Measurements from ENCODE around the gene PAFAH2.

PAFAH2 gene

GRCh38 chr1:25997828-25998761 is at the start of gene PAFAH2:
Gene PAFAH2, minus strand, starts transcription at chr1:25998063. Its CDS starts 7,247 bp downstream, at chr1:25990816.
- ATAC-seq (peak; percentile 99), DNase-seq (ENCODE audit: low spot score in 2 of 2) (peak; percentile 95 to 98)
- Mint-ChIP-seq H3K36me3 (peaks cover 6% of the 10 kb centered on the region), H3K27ac (peak within 1 kb of the TSS; percentile 94), H3K9me3 (no peaks in the 10 kb centered on the region), H3K4me1 (peaks cover 31% of the 10 kb centered on the region), H3K4me3 (peak within 1 kb of the TSS; percentile 89)

DNA sequence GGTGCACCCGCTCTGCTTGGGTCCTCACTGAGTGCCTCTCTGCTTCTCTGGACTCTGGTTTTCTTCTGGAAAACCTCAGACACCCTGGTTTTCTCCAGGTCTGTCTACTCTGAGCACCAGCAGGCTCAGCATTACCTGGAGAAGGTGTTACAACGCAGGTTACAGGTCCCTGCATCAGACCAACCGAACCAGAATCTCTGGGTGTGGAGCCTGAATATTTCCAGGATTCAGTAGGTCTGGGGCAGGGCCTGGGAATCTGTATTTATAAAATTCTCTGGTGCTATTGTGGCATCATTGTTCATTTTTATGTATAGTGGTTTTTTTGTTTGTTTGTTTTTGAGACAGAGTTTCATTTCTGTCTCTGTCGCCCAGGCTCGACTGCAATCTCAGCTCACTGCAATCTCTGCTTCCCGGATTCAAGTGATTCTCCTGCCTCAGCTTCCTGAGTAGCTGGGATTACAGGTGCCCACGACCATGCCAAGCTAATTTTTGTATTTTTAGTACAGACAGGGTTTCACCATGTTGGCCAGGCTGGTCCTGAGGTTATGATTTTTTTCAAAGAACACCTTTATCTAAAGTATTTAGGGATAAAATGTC is 49.5 kb upstream of the PAFAH2 start:
- Mint-ChIP-seq H3K9me3 (no peaks in the 10 kb centered on the region), H3K4me1 (peaks cover 5% of the 10 kb centered on the region), H3K36me3 (no peaks in the 10 kb centered on the region), H3K27ac (no peak overlapping the region), H3K4me3 (no peak overlapping the region)
- DNase-seq (ENCODE audit: low spot score in 2 of 2): no peak
- ATAC-seq: no peak

- ATAC-seq: no peak
- H3K36me3 Mint-ChIP-seq: no peaks in the 10 kb centered on the region
These were observed 48.6 kb upstream of the PAFAH2 start for GRCh38 chr1:26046246-26047095.

DNA sequence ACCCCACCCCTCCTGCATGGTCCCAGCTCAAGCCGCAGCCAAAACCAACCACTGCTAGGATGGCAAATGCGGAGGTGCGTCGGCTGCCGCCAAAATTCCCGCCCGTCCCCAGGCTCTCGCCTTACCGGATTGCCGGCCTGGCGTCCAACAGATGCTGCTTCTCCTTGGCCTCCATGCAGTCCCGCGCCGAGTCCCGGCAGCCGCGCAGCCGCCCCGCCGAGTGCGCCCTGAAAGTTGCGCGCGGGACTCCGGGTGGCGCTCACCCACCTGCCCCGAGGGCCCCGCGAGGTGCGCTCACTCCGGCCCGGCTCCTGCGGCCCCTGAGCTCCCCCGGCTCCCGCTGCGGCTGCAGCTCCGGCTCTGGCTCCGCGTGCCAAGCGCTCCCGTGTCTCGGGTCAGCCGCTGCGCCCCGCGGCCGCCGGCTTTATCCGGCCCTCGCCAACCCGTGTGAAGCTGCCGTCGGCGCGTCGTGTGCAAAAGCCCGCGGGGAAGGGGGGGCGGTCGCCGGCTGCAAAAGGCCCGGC is 47.9 kb upstream of the PAFAH2 start, which contains the start of gene SLC30A2:
TSS of gene SLC30A2 (minus strand) at position 397 of the 524 bp plus-strand sequence. CDS start at position 175, 222 bp downstream.
- DNase-seq (ENCODE audit: low spot score in 2 of 2) (no peak), ATAC-seq (no peak)
- no peak within 1 kb of the TSS for H3K27ac Mint-ChIP-seq
- H3K36me3 Mint-ChIP-seq: no peaks in the 10 kb centered on the region
- H3K4me1 Mint-ChIP-seq: peaks cover 5% of the 10 kb centered on the region
- H3K9me3 Mint-ChIP-seq: no peaks in the 10 kb centered on the region
- no peak within 1 kb of the TSS for H3K4me3 Mint-ChIP-seq

More at GRCh38 chr1:26046246-26047095, 48.6 kb upstream of the PAFAH2 start:
- Mint-ChIP-seq H3K4me1 (peaks cover 5% of the 10 kb centered on the region), H3K27ac (no peak overlapping the region), H3K4me3 (no peak overlapping the region), H3K9me3 (no peaks in the 10 kb centered on the region)
- no peak for DNase-seq (ENCODE audit: low spot score in 2 of 2)

GRCh38 chr1:26044971-26045721 is 47.3 kb upstream of the PAFAH2 start:
- no peaks in the 10 kb centered on the region for H3K9me3 Mint-ChIP-seq
- no peak for ATAC-seq
- H3K4me1 Mint-ChIP-seq: peaks cover 5% of the 10 kb centered on the region
- no peak overlapping the region for H3K27ac Mint-ChIP-seq
- no peaks in the 10 kb centered on the region for H3K36me3 Mint-ChIP-seq
- no peak overlapping the region for H3K4me3 Mint-ChIP-seq
- DNase-seq (ENCODE audit: low spot score in 2 of 2): no peak

DNA sequence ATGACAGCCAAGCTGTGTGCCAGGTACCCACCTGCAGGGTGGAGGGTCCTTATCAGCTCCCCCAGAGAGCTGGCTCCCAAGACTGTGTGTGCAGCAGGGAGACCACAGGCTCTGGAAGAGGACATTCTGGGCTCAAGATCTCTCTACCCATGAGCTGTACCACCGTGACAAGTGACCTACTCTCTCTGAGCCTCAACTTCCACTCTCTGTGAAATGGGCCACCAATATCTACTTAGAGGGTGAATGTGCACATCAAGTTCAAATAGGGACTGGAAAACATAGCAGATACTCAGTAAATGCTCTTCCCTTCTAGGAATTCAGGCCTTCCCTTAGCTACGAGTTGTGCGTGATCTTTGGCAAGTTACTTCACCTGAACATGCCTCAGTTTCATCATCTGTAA is 46.6 kb upstream of the PAFAH2 start:
- Mint-ChIP-seq H3K9me3 (no peaks in the 10 kb centered on the region), H3K4me1 (peaks cover 5% of the 10 kb centered on the region), H3K4me3 (no peak overlapping the region), H3K27ac (no peak overlapping the region), H3K36me3 (no peaks in the 10 kb centered on the region)
- DNase-seq (ENCODE audit: low spot score in 2 of 2): no peak
- ATAC-seq: no peak

DNA sequence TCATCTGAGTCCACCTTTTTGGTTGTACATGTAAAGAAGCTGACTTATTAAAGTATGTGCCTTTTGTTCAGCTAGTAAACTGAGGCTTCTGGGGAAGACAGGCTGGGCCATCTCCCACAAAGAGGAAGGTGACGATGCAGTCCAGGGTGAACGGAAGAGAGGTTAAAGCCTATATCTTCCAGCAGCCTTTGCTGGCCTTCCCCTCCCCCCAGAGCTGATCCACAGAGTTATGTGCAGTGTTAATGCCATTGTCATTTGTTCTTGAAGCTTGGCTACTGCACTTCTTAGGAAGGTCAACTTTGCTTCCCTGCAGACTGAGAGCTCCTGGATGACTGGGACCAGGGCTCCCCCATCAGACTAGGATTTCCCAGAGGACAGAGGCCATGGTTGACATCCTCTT is 45.9 kb upstream of the PAFAH2 start:
- ATAC-seq (no peak), DNase-seq (ENCODE audit: low spot score in 2 of 2) (no peak)
- no peaks in the 10 kb centered on the region for H3K36me3 Mint-ChIP-seq
- H3K4me3 Mint-ChIP-seq: no peak overlapping the region
- peaks cover 5% of the 10 kb centered on the region for H3K4me1 Mint-ChIP-seq
- H3K27ac Mint-ChIP-seq: no peak overlapping the region
- H3K9me3 Mint-ChIP-seq: no peaks in the 10 kb centered on the region

DNA sequence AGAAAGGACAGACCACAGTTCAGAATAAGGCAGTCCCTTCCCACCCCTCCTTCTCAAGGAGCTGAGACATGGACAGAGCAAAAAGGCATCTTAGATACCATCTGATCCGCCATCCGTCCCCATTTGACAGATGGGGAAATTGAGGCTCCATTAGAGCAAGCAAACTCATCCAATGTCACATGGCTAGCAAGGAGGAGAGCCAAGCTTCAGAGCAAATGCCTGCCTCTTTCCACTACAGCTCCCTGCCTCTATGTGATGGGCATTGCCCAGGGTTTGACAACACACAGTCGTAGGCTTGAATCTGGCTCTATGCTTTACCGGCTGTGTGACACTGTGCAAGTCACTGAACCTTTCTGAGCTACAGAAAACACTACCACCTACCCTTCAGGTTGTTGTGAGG is 44.1 kb upstream of the PAFAH2 start:
- Mint-ChIP-seq H3K4me1 (peaks cover 5% of the 10 kb centered on the region), H3K36me3 (no peaks in the 10 kb centered on the region), H3K9me3 (no peaks in the 10 kb centered on the region), H3K27ac (no peak overlapping the region), H3K4me3 (no peak overlapping the region)
- ATAC-seq (no peak), DNase-seq (ENCODE audit: low spot score in 2 of 2) (no peak)

GRCh38 chr1:26041401-26041800 is 43.5 kb upstream of the PAFAH2 start:
- Mint-ChIP-seq H3K4me3 (no peak overlapping the region), H3K36me3 (no peaks in the 10 kb centered on the region), H3K4me1 (peaks cover 9% of the 10 kb centered on the region), H3K9me3 (no peaks in the 10 kb centered on the region), H3K27ac (no peak overlapping the region)
- ATAC-seq (no peak), DNase-seq (ENCODE audit: low spot score in 2 of 2) (no peak)

DNA sequence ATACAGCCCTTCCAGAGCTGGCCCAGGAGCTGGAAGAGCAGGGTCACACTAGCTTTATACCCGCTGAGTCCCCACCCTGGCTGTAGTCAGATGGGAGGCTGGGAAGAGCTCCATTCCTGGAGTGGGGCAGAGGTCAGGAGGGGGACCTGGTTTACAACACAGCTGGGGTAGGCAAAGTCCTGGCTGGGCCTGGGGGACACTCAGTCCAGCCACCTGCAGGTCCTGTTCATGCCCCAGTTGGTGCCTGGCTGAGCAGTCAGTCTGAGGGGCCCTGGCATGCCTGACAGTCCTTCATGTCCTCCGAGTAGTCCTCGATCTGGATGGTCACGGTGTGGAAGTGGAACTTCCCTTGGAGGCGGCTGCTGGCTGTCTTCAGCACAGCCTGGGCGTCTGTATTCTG is 41.0 kb upstream of the PAFAH2 start:
- Mint-ChIP-seq H3K4me1 (peaks cover 22% of the 10 kb centered on the region), H3K27ac (peak overlapping the region; percentile 32), H3K36me3 (no peaks in the 10 kb centered on the region), H3K4me3 (no peak overlapping the region), H3K9me3 (no peaks in the 10 kb centered on the region)
- DNase-seq (ENCODE audit: low spot score in 2 of 2) (no peak), ATAC-seq (no peak)

DNA sequence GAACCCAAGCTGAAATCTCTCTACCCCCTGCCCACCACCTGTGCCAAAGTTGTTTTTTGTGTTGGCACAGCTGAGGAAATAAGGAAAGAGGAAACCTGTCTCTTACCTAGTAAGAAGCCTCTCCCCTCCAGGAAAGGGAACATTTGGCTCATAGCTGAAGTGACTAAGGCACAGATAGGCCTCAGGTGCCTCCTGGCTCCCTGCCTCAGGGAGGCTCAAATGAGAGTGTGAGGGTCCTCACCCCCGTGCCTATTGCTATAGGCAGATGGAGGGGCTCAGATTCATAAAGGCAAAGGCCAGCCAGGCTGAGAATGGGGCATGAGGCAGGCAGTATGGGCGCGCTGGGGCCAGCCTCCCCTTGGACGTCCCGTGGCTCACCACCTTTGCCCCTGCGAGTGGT is 40.6 kb upstream of the PAFAH2 start:
- DNase-seq (ENCODE audit: low spot score in 2 of 2): no peak
- Mint-ChIP-seq H3K4me3 (no peak overlapping the region), H3K36me3 (no peaks in the 10 kb centered on the region), H3K27ac (peak overlapping the region; percentile 32), H3K9me3 (no peaks in the 10 kb centered on the region), H3K4me1 (peaks cover 22% of the 10 kb centered on the region)
- ATAC-seq: no peak

DNA sequence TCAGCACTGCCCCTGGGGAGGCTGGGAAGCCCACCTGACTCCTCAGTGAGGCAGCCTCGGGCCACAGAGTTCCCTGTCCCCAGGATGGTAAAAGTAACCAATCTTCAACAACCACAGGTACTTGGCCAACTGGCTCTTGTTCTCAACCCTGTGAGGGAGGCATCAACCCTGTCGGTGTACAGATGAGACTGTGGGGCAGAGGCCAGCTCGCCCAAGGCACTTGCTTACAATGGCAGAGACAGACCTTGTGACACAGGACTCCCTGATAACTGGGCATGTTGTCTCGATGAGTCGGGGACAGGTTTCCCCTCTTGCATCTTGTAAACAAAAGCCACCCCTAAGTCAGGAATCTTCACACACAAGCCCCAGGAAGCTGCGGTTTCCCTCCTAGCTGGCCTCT is 40.0 kb upstream of the PAFAH2 start:
- DNase-seq (ENCODE audit: low spot score in 2 of 2): no peak
- Mint-ChIP-seq H3K36me3 (no peaks in the 10 kb centered on the region), H3K9me3 (no peaks in the 10 kb centered on the region), H3K4me3 (no peak overlapping the region), H3K4me1 (peaks cover 22% of the 10 kb centered on the region), H3K27ac (peak overlapping the region; percentile 32)
- no peak for ATAC-seq

GRCh38 chr1:26036756-26037281 is 39.0 kb upstream of the PAFAH2 start:
- DNase-seq (ENCODE audit: low spot score in 2 of 2): no peak
- peaks cover 22% of the 10 kb centered on the region for H3K4me1 Mint-ChIP-seq
- no peak overlapping the region for H3K27ac Mint-ChIP-seq
- H3K9me3 Mint-ChIP-seq: no peaks in the 10 kb centered on the region
- H3K36me3 Mint-ChIP-seq: no peaks in the 10 kb centered on the region
- no peak for ATAC-seq
- H3K4me3 Mint-ChIP-seq: peak overlapping the region; percentile 98

Data from stimulated activated effector memory CD8-positive, alpha-beta T cell treated with anti-CD3 and anti-CD28 coated beads, Interleukin-12 subunit alpha, Interleukin-12 subunit beta, amount 100 ng/mL, for 72 hours (primary cell).